Lower lobe of right lung (tissue), 2 donors: Measurements from ENCODE around the gene PPP1R27. TPM values are rescaled to one million over a fixed set of nuclear protein-coding genes. Genes with fewer than 3 reads are reported as not detected.

Source experiments
- ATAC-seq, 2 donors: fragments of 200-7000 bp; cut with Tn5 transposase; one replicate each; pipeline ENCODE4 v1.9.1; 2020 to 2022; ENCODE audit warnings: mild to moderate bottlenecking in 2 of 2, moderate library complexity in 2 of 2
- DNase-seq: peaks from one replicate; pipeline ENCODE4 v3.0.0-alpha.2; 2020
- H3K27ac ChIP-seq: fragments of 200-600 bp; one replicate; pipeline ENCODE4 v1.8.0; 2022
- H3K27me3 ChIP-seq: fragments of 200-600 bp; one replicate; pipeline ENCODE4 v1.8.0; 2022; ENCODE audit warnings: low read depth
- H3K36me3 ChIP-seq: fragments of 200-600 bp; one replicate; pipeline ENCODE4 v1.8.0; 2022; ENCODE audit warnings: mild to moderate bottlenecking
- H3K4me1 ChIP-seq: fragments of 200-600 bp; one replicate; pipeline ENCODE4 v1.8.0; 2022
- H3K4me3 ChIP-seq: fragments of 200-600 bp; one replicate; pipeline ENCODE4 v1.8.0; 2022; ENCODE audit warnings: mild to moderate bottlenecking
- H3K9me3 ChIP-seq: fragments of 200-600 bp; one replicate; pipeline ENCODE4 v1.8.0; 2022
- CTCF ChIP-seq: fragments of 200-600 bp; IDR thresholded peaks from one replicate; pipeline ENCODE4 v1.8.0; 2022; ENCODE audit warnings: antibody characterized with exemption, mild to moderate bottlenecking
- intact Hi-C: fragments of 100-400 bp; cut with DNase I; formaldehyde crosslinking; loops from one replicate; pipeline ENCODE4 v1.11.0; 2022
- total RNA-seq: library from RNA; stranded (reverse); fragmentation: NEBNext Ultra II Directional; extraction: Animal tissue kit (Norgen Biotek cat#: 25700); gene quantifications from one replicate; pipeline ENCODE4 v1.2.1, GENCODE V29; 2021
- donor health status: DM: no; HTN: yes; CAD: no; lungs with severe emphysema.

PPP1R27 gene
- total RNA-seq, 1 donor from 2014 or later = not detected

DNA sequence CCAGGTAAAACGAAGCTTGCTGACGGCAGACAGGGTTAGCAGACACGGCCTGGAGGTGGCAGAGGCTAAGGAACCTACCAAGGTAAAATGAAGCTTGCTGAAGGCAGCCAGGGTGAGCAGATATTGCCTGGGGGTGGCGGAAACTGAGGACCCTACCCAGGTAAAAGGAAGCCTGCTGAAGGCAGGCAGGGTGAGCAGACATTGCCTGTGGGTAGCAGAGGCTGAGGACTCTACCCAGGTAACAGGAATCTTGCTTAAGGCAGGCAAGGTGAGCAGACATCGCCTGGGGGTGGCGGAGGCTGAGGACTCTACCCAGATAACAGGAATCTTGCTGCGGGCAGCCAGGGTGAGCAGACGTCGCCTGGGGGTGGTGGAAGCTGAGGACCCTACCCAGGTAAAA, 33.5 kb downstream of the PPP1R27 start:
- DNase-seq = no peak

DNA sequence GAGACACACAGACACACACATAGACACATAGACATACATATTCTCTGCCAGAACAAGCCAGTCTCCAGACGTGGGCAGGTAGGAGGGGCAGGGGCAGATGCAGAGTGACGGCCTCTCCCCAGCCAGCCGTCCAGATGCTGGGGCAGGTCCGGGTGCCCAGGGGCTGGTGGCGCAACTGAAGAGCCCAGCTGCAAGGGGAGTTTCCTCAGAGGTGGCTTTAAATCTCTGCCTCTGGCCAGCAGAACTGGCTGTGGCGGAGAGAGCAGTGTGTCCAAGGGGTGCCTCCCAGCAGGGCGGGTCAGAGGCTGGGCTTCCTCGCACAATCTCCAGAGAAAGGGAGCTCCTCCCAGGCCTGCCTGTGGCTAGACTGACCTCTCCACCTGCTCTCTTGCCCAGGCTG, 40.3 kb downstream of the PPP1R27 start:
- TF ChIP-seq CTCF = no peak
- no peaks in the 10 kb centered on the region for H3K36me3 ChIP-seq
- H3K4me1 ChIP-seq = no peaks in the 10 kb centered on the region
- no peak overlapping the region for H3K4me3 ChIP-seq
- DNase-seq = peak; percentile 73
- ATAC-seq = peak; percentile 96 to 97
- intact Hi-C loops = no loop called here
- no peak overlapping the region for H3K27ac ChIP-seq
- no peaks in the 10 kb centered on the region for H3K9me3 ChIP-seq
- H3K27me3 ChIP-seq = no peaks in the 10 kb centered on the region

More for the DNA sequence above, 33.5 kb downstream of the PPP1R27 start:
- no peak overlapping the region for H3K4me3 ChIP-seq
- peaks cover 55% of the 10 kb centered on the region for H3K27me3 ChIP-seq
- no peak for ATAC-seq
- intact Hi-C loops = no loop called here
- TF ChIP-seq CTCF = no peak
- no peaks in the 10 kb centered on the region for H3K36me3 ChIP-seq
- H3K27ac ChIP-seq = no peak overlapping the region
- H3K9me3 ChIP-seq = no peaks in the 10 kb centered on the region
- peaks cover 10% of the 10 kb centered on the region for H3K4me1 ChIP-seq

DNA sequence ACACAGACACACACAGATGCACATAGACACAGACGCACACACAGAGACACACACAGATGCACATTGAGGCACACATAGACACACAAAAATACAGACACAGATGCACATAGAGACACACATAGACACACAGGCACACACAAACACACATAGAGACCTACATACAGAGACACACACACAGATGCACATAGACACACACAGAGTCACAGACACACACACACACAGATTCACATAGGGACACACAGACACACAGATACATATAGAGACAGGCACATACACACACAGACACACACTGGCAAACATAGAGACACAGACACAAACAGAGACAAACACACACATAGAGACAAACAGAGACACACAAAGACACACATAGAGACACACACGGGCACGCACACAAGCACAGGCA, 40.8 kb downstream of the PPP1R27 start:
- no peak for TF ChIP-seq CTCF
- H3K4me3 ChIP-seq = no peak overlapping the region
- no peaks in the 10 kb centered on the region for H3K36me3 ChIP-seq
- no peak for DNase-seq
- no peak overlapping the region for H3K27ac ChIP-seq
- no peaks in the 10 kb centered on the region for H3K4me1 ChIP-seq
- intact Hi-C loops = no loop called here
- H3K27me3 ChIP-seq = no peaks in the 10 kb centered on the region
- no peaks in the 10 kb centered on the region for H3K9me3 ChIP-seq
- peak; percentile 13 to 14 for ATAC-seq

DNA sequence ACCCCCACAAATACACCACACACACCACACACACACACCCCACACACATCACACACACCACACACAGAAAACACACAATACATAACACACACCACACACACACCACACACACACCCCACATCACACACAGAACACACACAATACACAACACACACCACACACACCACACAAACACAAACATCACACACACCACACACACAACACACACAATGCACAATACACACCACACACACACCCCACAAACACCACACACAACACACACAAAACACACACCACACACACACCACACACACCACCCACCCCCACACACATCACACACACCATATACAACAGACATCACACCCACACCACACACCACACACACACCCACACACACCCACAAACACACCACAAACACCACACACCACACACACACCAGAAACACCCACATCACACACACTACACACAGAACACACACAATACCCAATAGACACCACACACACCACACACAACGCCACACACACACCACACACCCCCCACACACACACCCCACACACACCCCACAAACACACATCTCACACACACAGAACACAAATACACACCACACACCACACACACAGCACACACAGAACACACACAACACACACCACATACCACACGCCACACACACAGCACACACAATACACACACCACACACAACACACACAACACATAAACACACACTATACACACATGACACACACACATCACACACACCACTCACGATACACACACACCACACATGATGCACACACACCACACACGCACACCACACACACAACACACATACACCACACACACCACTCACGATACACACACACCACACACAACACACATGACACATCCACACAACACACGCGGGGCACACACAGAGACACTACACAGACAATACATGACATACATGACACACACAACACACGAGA, 41.9 kb downstream of the PPP1R27 start:
- H3K27me3 ChIP-seq = no peaks in the 10 kb centered on the region
- H3K36me3 ChIP-seq = no peaks in the 10 kb centered on the region
- no peak for TF ChIP-seq CTCF
- DNase-seq (no peak), ATAC-seq (peak in 1 of 2 donors; percentile 11)
- H3K4me1 ChIP-seq = no peaks in the 10 kb centered on the region
- H3K4me3 ChIP-seq = no peak overlapping the region
- no peak overlapping the region for H3K27ac ChIP-seq
- intact Hi-C loops = no loop called here
- no peaks in the 10 kb centered on the region for H3K9me3 ChIP-seq

Other genes starting within 250 kb of the PPP1R27 start
- 69.6 TPM for gene NPLOC4, start 197.9 kb downstream of the PPP1R27 start, total RNA-seq
- 1.1 TPM for gene TSPAN10, start 197.9 kb downstream of the PPP1R27 start, total RNA-seq
- 2.0 TPM for gene PDE6G, start 178.5 kb downstream of the PPP1R27 start, total RNA-seq
- 29.7 TPM for gene OXLD1, start 168.4 kb downstream of the PPP1R27 start, total RNA-seq
- gene CCDC137, start 168.3 kb downstream of the PPP1R27 start, total RNA-seq = 12.8 TPM
- gene ARL16, start 151.3 kb downstream of the PPP1R27 start, total RNA-seq = 19.0 TPM
- 92.0 TPM for gene HGS, start 151.0 kb downstream of the PPP1R27 start, total RNA-seq
- gene MRPL12, start 131.7 kb downstream of the PPP1R27 start, total RNA-seq = 35.0 TPM
- 7.3 TPM for gene SLC25A10, start 122.8 kb downstream of the PPP1R27 start, total RNA-seq
- gene GCGR, start 30.9 kb downstream of the PPP1R27 start, total RNA-seq = not detected
- gene MCRIP1, start 1.8 kb downstream of the PPP1R27 start, total RNA-seq = 69.2 TPM
- gene P4HB, start 25.5 kb upstream of the PPP1R27 start, total RNA-seq = 432 TPM
- 331 TPM for gene ARHGDIA, start 36.3 kb upstream of the PPP1R27 start, total RNA-seq
- gene ALYREF, start 56.5 kb upstream of the PPP1R27 start, total RNA-seq = 42.7 TPM
- gene ANAPC11, start 56.7 kb upstream of the PPP1R27 start, total RNA-seq = 81.9 TPM
- gene NPB, start 67.2 kb upstream of the PPP1R27 start, total RNA-seq = 0.71 TPM
- gene PCYT2, start 76.3 kb upstream of the PPP1R27 start, total RNA-seq = 39.7 TPM
- 32.8 TPM for gene SIRT7, start 83.1 kb upstream of the PPP1R27 start, total RNA-seq
- 30.7 TPM for gene MAFG, start 92.7 kb upstream of the PPP1R27 start, total RNA-seq
- 23.0 TPM for gene PYCR1, start 102.2 kb upstream of the PPP1R27 start, total RNA-seq
- not detected for gene MYADML2, start 112.2 kb upstream of the PPP1R27 start, total RNA-seq
- gene NOTUM, start 126.1 kb upstream of the PPP1R27 start, total RNA-seq = 4.4 TPM
- 45.3 TPM for gene ASPSCR1, start 142.6 kb upstream of the PPP1R27 start, total RNA-seq
- gene CENPX, start 187.8 kb upstream of the PPP1R27 start, total RNA-seq = 43.8 TPM
- 17.3 TPM for gene LRRC45, start 188.3 kb upstream of the PPP1R27 start, total RNA-seq
- gene RAC3, start 196.6 kb upstream of the PPP1R27 start, total RNA-seq = 2.8 TPM
- gene DCXR, start 202.6 kb upstream of the PPP1R27 start, total RNA-seq = 133 TPM
- gene RFNG, start 216.8 kb upstream of the PPP1R27 start, total RNA-seq = 35.1 TPM
- 71.5 TPM for gene GPS1, start 216.8 kb upstream of the PPP1R27 start, total RNA-seq
- 85.1 TPM for gene DUS1L, start 230.8 kb upstream of the PPP1R27 start, total RNA-seq